NB4 (cell line): ENCODE results near the gene CDC27.

Source experiments
- CTCF ChIP-seq: IDR thresholded peaks from one replicate; pipeline ENCODE4 v1.5.1; 2012; ENCODE audit warnings: low read depth, low read length
- POLR2A ChIP-seq: IDR thresholded peaks from 2 replicates; pipeline ENCODE4 v1.6.1; 2011; ENCODE audit warnings: mild to moderate bottlenecking; ENCODE audit not compliant: insufficient read length; ENCODE audit errors: extremely low read depth

GRCh38 chr17:47205419-47205963 is 16.4 kb upstream of the CDC27 start:
- TF ChIP-seq POLR2A (no peak), CTCF (no peak)
